HG03521 (cell line): ENCODE measurements around the gene MAGI1.

Experiments
- ATAC-seq: cut with Tn5 transposase; IDR thresholded peaks from one replicate; pipeline ENCODE4 v1.9.1; 2021; ENCODE audit warnings: mild to moderate bottlenecking, moderate library complexity; ENCODE audit not compliant: unreplicated experiment

MAGI1 gene

GRCh38 chr3:65411367-65411766 is 627.4 kb downstream of the MAGI1 start:
- no peak for ATAC-seq

- ATAC-seq: no peak
These were observed 629.5 kb downstream of the MAGI1 start for GRCh38 chr3:65409176-65409569.

GRCh38 chr3:65408531-65409175 is 630.1 kb downstream of the MAGI1 start:
- ATAC-seq: no peak

- ATAC-seq: no peak
These were observed 632.2 kb downstream of the MAGI1 start for GRCh38 chr3:65406470-65406869.

GRCh38 chr3:65402597-65402996 is 636.1 kb downstream of the MAGI1 start:
- no peak for ATAC-seq

GRCh38 chr3:65401359-65402305 is 637.1 kb downstream of the MAGI1 start:
- ATAC-seq: no peak

GRCh38 chr3:65400899-65401298 is 637.8 kb downstream of the MAGI1 start:
- ATAC-seq: no peak

- no peak for ATAC-seq
These were observed 639.8 kb downstream of the MAGI1 start for GRCh38 chr3:65398953-65399352.

GRCh38 chr3:65396078-65396477 is 642.6 kb downstream of the MAGI1 start:
- no peak for ATAC-seq

GRCh38 chr3:65391068-65391467 is 647.6 kb downstream of the MAGI1 start:
- ATAC-seq: no peak

GRCh38 chr3:65385805-65386204 is 652.9 kb downstream of the MAGI1 start:
- ATAC-seq: no peak

GRCh38 chr3:65381496-65382010 is 657.2 kb downstream of the MAGI1 start:
- no peak for ATAC-seq

GRCh38 chr3:65379223-65379622 is 659.5 kb downstream of the MAGI1 start:
- ATAC-seq: no peak

GRCh38 chr3:65377637-65378036 is 661.1 kb downstream of the MAGI1 start:
- ATAC-seq: no peak

- ATAC-seq: no peak
These were observed 662.3 kb downstream of the MAGI1 start for GRCh38 chr3:65376426-65376825.

GRCh38 chr3:65371053-65371452 is 667.7 kb downstream of the MAGI1 start:
- no peak for ATAC-seq

- no peak for ATAC-seq
These were observed 669.9 kb downstream of the MAGI1 start for GRCh38 chr3:65368866-65369265.

GRCh38 chr3:65362688-65363087 is 676.0 kb downstream of the MAGI1 start:
- ATAC-seq: no peak

GRCh38 chr3:65361448-65361847 is 677.3 kb downstream of the MAGI1 start:
- no peak for ATAC-seq

GRCh38 chr3:65356331-65357248 is 682.1 kb downstream of the MAGI1 start:
- ATAC-seq: no peak

- no peak for ATAC-seq
These were observed 683.8 kb downstream of the MAGI1 start for GRCh38 chr3:65354880-65355279.
